Mesothelial cell of epicardium (in vitro differentiated cells): ENCODE results near the gene INSIG1. TPM values are rescaled to one million over a fixed set of nuclear protein-coding genes. Genes with fewer than 3 reads are reported as not detected.

Experiments used
- DNase-seq, 2 experiments: peaks; one replicate each; pipeline ENCODE4 v3.0.0; 2021; ENCODE audit warnings: low spot score in 2 of 2; ENCODE audit not compliant: unreplicated experiment in 2 of 2
- H3K27ac Mint-ChIP-seq: 2 replicates; pipeline ENCODE4 v1.8.0; 2021; ENCODE audit warnings: mixed read lengths
- H3K27me3 Mint-ChIP-seq: 2 replicates; pipeline ENCODE4 v1.8.0; 2021; ENCODE audit warnings: low read depth, mixed read lengths
- H3K36me3 Mint-ChIP-seq: 2 replicates; pipeline ENCODE4 v1.8.0; 2021; ENCODE audit warnings: mixed read lengths
- H3K4me1 Mint-ChIP-seq: 2 replicates; pipeline ENCODE4 v1.8.0; 2021; ENCODE audit warnings: mixed read lengths
- H3K4me3 Mint-ChIP-seq: 2 replicates; pipeline ENCODE4 v1.8.0; 2021; ENCODE audit warnings: mild to moderate bottlenecking, moderate library complexity, mixed read lengths
- H3K9me3 Mint-ChIP-seq: 2 replicates; pipeline ENCODE4 v1.8.0; 2021; ENCODE audit warnings: mixed read lengths
- CTCF ChIP-seq: fragments of 200-600 bp; sonication (generic); IDR thresholded peaks from one replicate; pipeline ENCODE4 v1.5.0; 2021; ENCODE audit warnings: antibody characterized with exemption; ENCODE audit not compliant: unreplicated experiment
- total RNA-seq: library from RNA; stranded (reverse); gene quantifications from 3 replicates; pipeline ENCODE4 v1.2.1, GENCODE V29; 2021

The INSIG1 gene
- total RNA-seq, 1 donor from 2014 or later, result 38.2 TPM

- H3K36me3 Mint-ChIP-seq, result peaks cover 22% of the 10 kb centered on the region
- H3K27me3 Mint-ChIP-seq, result no peaks in the 10 kb centered on the region
- DNase-seq, result no peak
- TF ChIP-seq CTCF, result no peak
- H3K4me3 Mint-ChIP-seq, result peak overlapping the region; percentile 46
- peaks cover 40% of the 10 kb centered on the region for H3K4me1 Mint-ChIP-seq
- H3K9me3 Mint-ChIP-seq, result no peaks in the 10 kb centered on the region
- H3K27ac Mint-ChIP-seq, result no peak overlapping the region
These were observed 3.2 kb downstream of the INSIG1 start for GRCh38 chr7:155300641-155301452.

GRCh38 chr7:155303039-155303593, 5.4 kb downstream of the INSIG1 start:
- no peak overlapping the region for H3K4me3 Mint-ChIP-seq
- peaks cover 30% of the 10 kb centered on the region for H3K4me1 Mint-ChIP-seq
- peaks cover 28% of the 10 kb centered on the region for H3K36me3 Mint-ChIP-seq
- H3K9me3 Mint-ChIP-seq, result no peaks in the 10 kb centered on the region
- no peak for DNase-seq
- TF ChIP-seq CTCF, result no peak
- peak overlapping the region; percentile 39 for H3K27ac Mint-ChIP-seq
- H3K27me3 Mint-ChIP-seq, result no peaks in the 10 kb centered on the region

- Mint-ChIP-seq H3K4me3 (no peak overlapping the region), H3K27ac (peak overlapping the region; percentile 39), H3K4me1 (peaks cover 26% of the 10 kb centered on the region), H3K27me3 (no peaks in the 10 kb centered on the region), H3K9me3 (no peaks in the 10 kb centered on the region), H3K36me3 (peaks cover 33% of the 10 kb centered on the region)
- no peak for DNase-seq
- no peak for TF ChIP-seq CTCF
These were observed 6.2 kb downstream of the INSIG1 start for GRCh38 chr7:155303897-155304296.

- no peak for TF ChIP-seq CTCF
- Mint-ChIP-seq H3K27ac (no peak overlapping the region), H3K4me1 (peaks cover 13% of the 10 kb centered on the region), H3K4me3 (no peak overlapping the region), H3K9me3 (no peaks in the 10 kb centered on the region), H3K27me3 (no peaks in the 10 kb centered on the region), H3K36me3 (peaks cover 34% of the 10 kb centered on the region)
- no peak for DNase-seq
These were observed 7.7 kb downstream of the INSIG1 start for GRCh38 chr7:155305231-155305904.

- Mint-ChIP-seq H3K36me3 (peaks cover 34% of the 10 kb centered on the region), H3K4me1 (no peaks in the 10 kb centered on the region), H3K27ac (no peak overlapping the region), H3K4me3 (no peak overlapping the region), H3K27me3 (no peaks in the 10 kb centered on the region), H3K9me3 (no peaks in the 10 kb centered on the region)
- no peak for TF ChIP-seq CTCF
- no peak for DNase-seq
These were observed 9.2 kb downstream of the INSIG1 start for GRCh38 chr7:155306673-155307470.
